GM19395 (cell line): ENCODE results near the gene TOMM20L.

ENCODE experiments used
- ATAC-seq: cut with Tn5 transposase; IDR thresholded peaks from one replicate; pipeline ENCODE4 v1.9.1; 2021; ENCODE audit warnings: mild to moderate bottlenecking, moderate library complexity; ENCODE audit not compliant: unreplicated experiment

The TOMM20L gene

GRCh38 chr14:58426670-58427280 lies 31.0 kb downstream of the TOMM20L start:
- ATAC-seq, result peak; percentile 47

- peak; percentile 92 for ATAC-seq
Measured at GRCh38 chr14:58427281-58428117, 31.8 kb downstream of the TOMM20L start, which contains the start of the genes KIAA0586 and TIMM9. KIAA0586 (plus strand) TSS chr14:58427719; CDS start chr14:58428265, 546 bp downstream. TIMM9 (minus strand) TSS chr14:58427531; CDS start chr14:58411945, 15,586 bp downstream.

GRCh38 chr14:58428118-58428683 lies 32.5 kb downstream of the TOMM20L start:
- no peak for ATAC-seq

DNA sequence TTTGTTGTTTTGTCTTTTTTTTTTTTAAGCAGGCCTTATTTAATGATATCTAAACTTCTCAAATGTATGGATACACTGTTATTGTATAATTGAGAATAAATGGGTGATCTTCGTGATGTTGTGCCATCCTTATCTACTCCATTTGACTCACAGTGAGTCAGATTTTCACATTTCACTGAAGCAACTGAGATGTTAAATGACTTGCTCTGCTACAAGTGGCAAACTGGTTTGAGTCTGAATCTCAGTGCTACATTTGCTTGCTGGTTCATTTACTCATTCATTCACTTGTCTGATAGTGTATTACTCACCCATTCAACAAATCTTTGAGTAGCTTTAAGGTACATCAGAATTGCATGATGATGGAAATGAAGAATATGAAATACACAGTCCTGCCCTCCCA lies 34.4 kb downstream of the TOMM20L start:
- ATAC-seq, result no peak

GRCh38 chr14:58439476-58439875 lies 43.7 kb downstream of the TOMM20L start:
- no peak for ATAC-seq

DNA sequence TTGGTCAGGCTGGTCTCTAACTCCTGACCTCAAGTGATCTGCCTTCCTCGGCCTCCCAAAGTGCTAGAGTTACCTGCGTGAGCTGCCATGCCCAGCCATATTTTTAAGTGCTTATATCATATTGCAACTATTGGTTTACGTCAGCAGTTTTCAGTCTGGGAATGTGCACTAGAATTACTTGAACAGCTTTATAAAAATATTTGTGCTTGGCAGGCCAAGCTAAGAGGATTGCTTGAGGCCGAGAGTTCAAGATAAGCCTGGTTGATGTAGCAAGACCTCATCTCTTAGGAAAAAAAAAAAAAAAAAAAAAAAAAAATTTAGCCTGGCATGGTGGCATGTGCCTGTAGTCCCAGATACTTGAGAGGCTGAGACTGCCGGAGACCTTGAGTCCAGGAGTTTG lies 48.9 kb downstream of the TOMM20L start:
- no peak for ATAC-seq

GRCh38 chr14:58455593-58456265 lies 60.0 kb downstream of the TOMM20L start:
- no peak for ATAC-seq
